ENCODE results near the gene GLRX. TPM values are rescaled to one million over a fixed set of nuclear protein-coding genes. Genes with fewer than 3 reads are reported as not detected.

GLRX gene
- total and polyA plus RNA-seq, 2 of the 13 experiments (the other 11 are each of a cell fraction or from before 2014, with no cell fraction given): 63.8 to 499 TPM

DNA sequence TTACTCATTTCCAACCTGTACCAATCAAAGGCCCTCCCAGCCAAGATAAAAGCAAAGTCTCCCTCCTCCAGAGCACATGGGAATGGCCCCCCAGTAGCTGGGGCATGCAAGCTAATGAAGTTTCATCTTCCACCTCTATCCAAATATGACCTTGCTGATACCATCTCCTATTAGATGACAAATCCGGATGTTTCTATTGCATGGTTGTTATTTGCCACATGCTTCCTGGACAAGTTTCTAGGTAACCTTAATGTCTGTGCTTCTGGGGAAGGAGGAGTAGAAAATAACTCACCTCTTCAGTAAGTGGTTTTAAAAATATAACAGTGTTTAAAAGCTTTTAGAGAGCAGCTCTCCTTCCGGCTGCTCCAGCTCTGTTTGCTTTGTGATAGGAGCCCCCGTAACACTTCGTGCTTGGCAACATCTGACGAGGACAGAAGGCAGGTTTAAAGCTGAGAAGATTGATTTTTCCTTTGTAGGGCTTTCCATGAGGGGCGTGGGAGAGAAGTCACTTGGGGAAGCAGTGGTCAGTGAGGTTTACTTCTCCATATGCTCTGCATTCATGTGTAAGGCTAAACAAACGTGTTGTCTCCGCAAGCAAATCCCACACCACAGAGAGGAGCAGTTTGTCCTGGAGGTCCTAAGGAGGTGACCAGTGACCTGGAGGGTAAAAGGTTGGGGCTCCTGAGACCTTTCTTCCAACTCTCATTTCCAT lies 40.3 kb upstream of the GLRX start (continued):
- TF ChIP-seq, protein P1, sequence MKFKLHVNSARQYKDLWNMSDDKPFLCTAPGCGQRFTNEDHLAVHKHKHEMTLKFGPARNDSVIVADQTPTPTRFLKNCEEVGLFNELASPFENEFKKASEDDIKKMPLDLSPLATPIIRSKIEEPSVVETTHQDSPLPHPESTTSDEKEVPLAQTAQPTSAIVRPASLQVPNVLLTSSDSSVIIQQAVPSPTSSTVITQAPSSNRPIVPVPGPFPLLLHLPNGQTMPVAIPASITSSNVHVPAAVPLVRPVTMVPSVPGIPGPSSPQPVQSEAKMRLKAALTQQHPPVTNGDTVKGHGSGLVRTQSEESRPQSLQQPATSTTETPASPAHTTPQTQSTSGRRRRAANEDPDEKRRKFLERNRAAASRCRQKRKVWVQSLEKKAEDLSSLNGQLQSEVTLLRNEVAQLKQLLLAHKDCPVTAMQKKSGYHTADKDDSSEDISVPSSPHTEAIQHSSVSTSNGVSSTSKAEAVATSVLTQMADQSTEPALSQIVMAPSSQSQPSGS (CRISPR knock-in tag; IDR thresholded peaks at IDR 0.05): no peak; the same call in 1 of the 2 replicates
- TF ChIP-seq GABPB1 (CRISPR knock-in tag; IDR thresholded peaks at IDR 0.05) (no peak), ZNF556 (CRISPR knock-in tag; IDR thresholded peaks at IDR 0.05; ENCODE audit: borderline replicate concordance) (0 out of 2 replicates have a peak, but pooled peaks have one; percentile 20), ZNF670 (CRISPR knock-in tag; IDR thresholded peaks at IDR 0.05; ENCODE audit: borderline replicate concordance) (no peak), TGIF2 (CRISPR knock-in tag; IDR thresholded peaks at IDR 0.05) (peak; percentile 40; the same call in 1 of the 2 replicates), FOXP1 (IDR thresholded peaks at IDR 0.05) (no peak), FOXP1 (CRISPR knock-in tag; IDR thresholded peaks at IDR 0.05) (peak; percentile 88), PRMT3 (CRISPR knock-in tag; IDR thresholded peaks at IDR 0.05; ENCODE audit: borderline replicate concordance, low read depth) (no peak), JUND (CRISPR knock-in tag; IDR thresholded peaks at IDR 0.05) (no peak; the same call in 1 of the 2 replicates), ZNF879 (CRISPR knock-in tag; IDR thresholded peaks at IDR 0.05) (no peak), ZNF605 (CRISPR knock-in tag; IDR thresholded peaks at IDR 0.05) (no peak)
- TF ChIP-seq, protein P2, sequence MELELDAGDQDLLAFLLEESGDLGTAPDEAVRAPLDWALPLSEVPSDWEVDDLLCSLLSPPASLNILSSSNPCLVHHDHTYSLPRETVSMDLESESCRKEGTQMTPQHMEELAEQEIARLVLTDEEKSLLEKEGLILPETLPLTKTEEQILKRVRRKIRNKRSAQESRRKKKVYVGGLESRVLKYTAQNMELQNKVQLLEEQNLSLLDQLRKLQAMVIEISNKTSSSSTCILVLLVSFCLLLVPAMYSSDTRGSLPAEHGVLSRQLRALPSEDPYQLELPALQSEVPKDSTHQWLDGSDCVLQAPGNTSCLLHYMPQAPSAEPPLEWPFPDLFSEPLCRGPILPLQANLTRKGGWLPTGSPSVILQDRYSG (CRISPR knock-in tag; IDR thresholded peaks at IDR 0.05): no peak
- TF ChIP-seq, protein P3, sequence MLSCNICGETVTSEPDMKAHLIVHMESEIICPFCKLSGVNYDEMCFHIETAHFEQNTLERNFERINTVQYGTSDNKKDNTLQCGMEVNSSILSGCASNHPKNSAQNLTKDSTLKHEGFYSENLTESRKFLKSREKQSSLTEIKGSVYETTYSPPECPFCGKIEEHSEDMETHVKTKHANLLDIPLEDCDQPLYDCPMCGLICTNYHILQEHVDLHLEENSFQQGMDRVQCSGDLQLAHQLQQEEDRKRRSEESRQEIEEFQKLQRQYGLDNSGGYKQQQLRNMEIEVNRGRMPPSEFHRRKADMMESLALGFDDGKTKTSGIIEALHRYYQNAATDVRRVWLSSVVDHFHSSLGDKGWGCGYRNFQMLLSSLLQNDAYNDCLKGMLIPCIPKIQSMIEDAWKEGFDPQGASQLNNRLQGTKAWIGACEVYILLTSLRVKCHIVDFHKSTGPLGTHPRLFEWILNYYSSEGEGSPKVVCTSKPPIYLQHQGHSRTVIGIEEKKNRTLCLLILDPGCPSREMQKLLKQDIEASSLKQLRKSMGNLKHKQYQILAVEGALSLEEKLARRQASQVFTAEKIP (CRISPR knock-in tag; IDR thresholded peaks at IDR 0.05; ENCODE audit: borderline replicate concordance): no peak
- TF ChIP-seq, protein P4, sequence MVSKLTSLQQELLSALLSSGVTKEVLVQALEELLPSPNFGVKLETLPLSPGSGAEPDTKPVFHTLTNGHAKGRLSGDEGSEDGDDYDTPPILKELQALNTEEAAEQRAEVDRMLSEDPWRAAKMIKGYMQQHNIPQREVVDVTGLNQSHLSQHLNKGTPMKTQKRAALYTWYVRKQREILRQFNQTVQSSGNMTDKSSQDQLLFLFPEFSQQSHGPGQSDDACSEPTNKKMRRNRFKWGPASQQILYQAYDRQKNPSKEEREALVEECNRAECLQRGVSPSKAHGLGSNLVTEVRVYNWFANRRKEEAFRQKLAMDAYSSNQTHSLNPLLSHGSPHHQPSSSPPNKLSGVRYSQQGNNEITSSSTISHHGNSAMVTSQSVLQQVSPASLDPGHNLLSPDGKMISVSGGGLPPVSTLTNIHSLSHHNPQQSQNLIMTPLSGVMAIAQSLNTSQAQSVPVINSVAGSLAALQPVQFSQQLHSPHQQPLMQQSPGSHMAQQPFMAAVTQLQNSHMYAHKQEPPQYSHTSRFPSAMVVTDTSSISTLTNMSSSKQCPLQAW (CRISPR knock-in tag; IDR thresholded peaks at IDR 0.05): no peak
- TF ChIP-seq, protein P5, sequence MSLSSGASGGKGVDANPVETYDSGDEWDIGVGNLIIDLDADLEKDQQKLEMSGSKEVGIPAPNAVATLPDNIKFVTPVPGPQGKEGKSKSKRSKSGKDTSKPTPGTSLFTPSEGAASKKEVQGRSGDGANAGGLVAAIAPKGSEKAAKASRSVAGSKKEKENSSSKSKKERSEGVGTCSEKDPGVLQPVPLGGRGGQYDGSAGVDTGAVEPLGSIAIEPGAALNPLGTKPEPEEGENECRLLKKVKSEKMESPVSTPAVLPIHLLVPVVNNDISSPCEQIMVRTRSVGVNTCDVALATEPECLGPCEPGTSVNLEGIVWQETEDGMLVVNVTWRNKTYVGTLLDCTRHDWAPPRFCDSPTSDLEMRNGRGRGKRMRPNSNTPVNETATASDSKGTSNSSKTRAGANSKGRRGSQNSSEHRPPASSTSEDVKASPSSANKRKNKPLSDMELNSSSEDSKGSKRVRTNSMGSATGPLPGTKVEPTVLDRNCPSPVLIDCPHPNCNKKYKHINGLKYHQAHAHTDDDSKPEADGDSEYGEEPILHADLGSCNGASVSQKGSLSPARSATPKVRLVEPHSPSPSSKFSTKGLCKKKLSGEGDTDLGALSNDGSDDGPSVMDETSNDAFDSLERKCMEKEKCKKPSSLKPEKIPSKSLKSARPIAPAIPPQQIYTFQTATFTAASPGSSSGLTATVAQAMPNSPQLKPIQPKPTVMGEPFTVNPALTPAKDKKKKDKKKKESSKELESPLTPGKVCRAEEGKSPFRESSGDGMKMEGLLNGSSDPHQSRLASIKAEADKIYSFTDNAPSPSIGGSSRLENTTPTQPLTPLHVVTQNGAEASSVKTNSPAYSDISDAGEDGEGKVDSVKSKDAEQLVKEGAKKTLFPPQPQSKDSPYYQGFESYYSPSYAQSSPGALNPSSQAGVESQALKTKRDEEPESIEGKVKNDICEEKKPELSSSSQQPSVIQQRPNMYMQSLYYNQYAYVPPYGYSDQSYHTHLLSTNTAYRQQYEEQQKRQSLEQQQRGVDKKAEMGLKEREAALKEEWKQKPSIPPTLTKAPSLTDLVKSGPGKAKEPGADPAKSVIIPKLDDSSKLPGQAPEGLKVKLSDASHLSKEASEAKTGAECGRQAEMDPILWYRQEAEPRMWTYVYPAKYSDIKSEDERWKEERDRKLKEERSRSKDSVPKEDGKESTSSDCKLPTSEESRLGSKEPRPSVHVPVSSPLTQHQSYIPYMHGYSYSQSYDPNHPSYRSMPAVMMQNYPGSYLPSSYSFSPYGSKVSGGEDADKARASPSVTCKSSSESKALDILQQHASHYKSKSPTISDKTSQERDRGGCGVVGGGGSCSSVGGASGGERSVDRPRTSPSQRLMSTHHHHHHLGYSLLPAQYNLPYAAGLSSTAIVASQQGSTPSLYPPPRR (CRISPR knock-in tag; IDR thresholded peaks at IDR 0.05; ENCODE audit: borderline replicate concordance): peak; percentile 94
- TF ChIP-seq, protein P6, sequence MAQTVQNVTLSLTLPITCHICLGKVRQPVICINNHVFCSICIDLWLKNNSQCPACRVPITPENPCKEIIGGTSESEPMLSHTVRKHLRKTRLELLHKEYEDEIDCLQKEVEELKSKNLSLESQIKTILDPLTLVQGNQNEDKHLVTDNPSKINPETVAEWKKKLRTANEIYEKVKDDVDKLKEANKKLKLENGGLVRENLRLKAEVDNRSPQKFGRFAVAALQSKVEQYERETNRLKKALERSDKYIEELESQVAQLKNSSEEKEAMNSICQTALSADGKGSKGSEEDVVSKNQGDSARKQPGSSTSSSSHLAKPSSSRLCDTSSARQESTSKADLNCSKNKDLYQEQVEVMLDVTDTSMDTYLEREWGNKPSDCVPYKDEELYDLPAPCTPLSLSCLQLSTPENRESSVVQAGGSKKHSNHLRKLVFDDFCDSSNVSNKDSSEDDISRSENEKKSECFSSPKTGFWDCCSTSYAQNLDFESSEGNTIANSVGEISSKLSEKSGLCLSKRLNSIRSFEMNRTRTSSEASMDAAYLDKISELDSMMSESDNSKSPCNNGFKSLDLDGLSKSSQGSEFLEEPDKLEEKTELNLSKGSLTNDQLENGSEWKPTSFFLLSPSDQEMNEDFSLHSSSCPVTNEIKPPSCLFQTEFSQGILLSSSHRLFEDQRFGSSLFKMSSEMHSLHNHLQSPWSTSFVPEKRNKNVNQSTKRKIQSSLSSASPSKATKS (CRISPR knock-in tag; IDR thresholded peaks at IDR 0.05): no peak

All from HepG2 (cell line).